Progenitor cell of endocrine pancreas (in vitro differentiated cells): ENCODE results near the gene CDH4. TPM values are rescaled to one million over a fixed set of nuclear protein-coding genes. Genes with fewer than 3 reads are reported as not detected.

Experiments
- DNase-seq: peaks from one replicate; pipeline ENCODE4 v3.0.0; 2021; ENCODE audit warnings: low spot score; ENCODE audit not compliant: unreplicated experiment
- H3K27ac Mint-ChIP-seq: 2 replicates; pipeline ENCODE4 v1.8.0; 2021; ENCODE audit warnings: mild to moderate bottlenecking, moderate library complexity, mixed read lengths
- H3K27me3 Mint-ChIP-seq: 2 replicates; pipeline ENCODE4 v1.8.0; 2021; ENCODE audit warnings: mixed read lengths
- H3K36me3 Mint-ChIP-seq: 2 replicates; pipeline ENCODE4 v1.8.0; 2022; ENCODE audit warnings: mixed read lengths; ENCODE audit not compliant: insufficient read depth
- H3K4me1 Mint-ChIP-seq: 2 replicates; pipeline ENCODE4 v1.8.0; 2021; ENCODE audit warnings: low read depth, mixed read lengths
- H3K4me3 Mint-ChIP-seq: 2 replicates; pipeline ENCODE4 v1.8.0; 2021; ENCODE audit warnings: low read depth, mild to moderate bottlenecking, moderate library complexity, mixed read lengths
- H3K9me3 Mint-ChIP-seq: 2 replicates; pipeline ENCODE4 v1.8.0; 2021; ENCODE audit warnings: low read depth, mixed read lengths
- CTCF ChIP-seq: fragments of 200-600 bp; sonication (generic); IDR thresholded peaks from one replicate; pipeline ENCODE4 v1.5.0; 2021; ENCODE audit warnings: antibody characterized with exemption, mild to moderate bottlenecking; ENCODE audit not compliant: unreplicated experiment
- total RNA-seq: library from RNA; stranded (reverse); gene quantifications from 2 replicates; pipeline ENCODE4 v1.2.1, GENCODE V29; 2021

Gene CDH4
- total RNA-seq, 1 donor from 2014 or later: 0.43 TPM

- Mint-ChIP-seq H3K27ac (no peak overlapping the region), H3K27me3 (peaks cover 38% of the 10 kb centered on the region), H3K36me3 (no peaks in the 10 kb centered on the region), H3K4me3 (no peak overlapping the region), H3K9me3 (peaks cover 14% of the 10 kb centered on the region), H3K4me1 (no peaks in the 10 kb centered on the region)
- DNase-seq: no peak
- no peak for TF ChIP-seq CTCF
These were observed 302.6 kb downstream of the CDH4 start for GRCh38 chr20:61554617-61555016.

- no peak overlapping the region for H3K4me3 Mint-ChIP-seq
- no peaks in the 10 kb centered on the region for H3K36me3 Mint-ChIP-seq
- DNase-seq: no peak
- peaks cover 14% of the 10 kb centered on the region for H3K9me3 Mint-ChIP-seq
- peaks cover 46% of the 10 kb centered on the region for H3K27me3 Mint-ChIP-seq
- H3K27ac Mint-ChIP-seq: no peak overlapping the region
- TF ChIP-seq CTCF: no peak
- peaks cover 2% of the 10 kb centered on the region for H3K4me1 Mint-ChIP-seq
These were observed 303.5 kb downstream of the CDH4 start for GRCh38 chr20:61555566-61555965.

GRCh38 chr20:61556111-61556510 lies 304.1 kb downstream of the CDH4 start:
- DNase-seq: no peak
- no peak for TF ChIP-seq CTCF
- Mint-ChIP-seq H3K27ac (no peak overlapping the region), H3K27me3 (peaks cover 46% of the 10 kb centered on the region), H3K36me3 (no peaks in the 10 kb centered on the region), H3K4me1 (peaks cover 2% of the 10 kb centered on the region), H3K9me3 (peaks cover 14% of the 10 kb centered on the region), H3K4me3 (no peak overlapping the region)

GRCh38 chr20:61556673-61557072 lies 304.6 kb downstream of the CDH4 start:
- Mint-ChIP-seq H3K27me3 (peaks cover 42% of the 10 kb centered on the region), H3K9me3 (peaks cover 10% of the 10 kb centered on the region), H3K36me3 (no peaks in the 10 kb centered on the region), H3K4me3 (no peak overlapping the region), H3K27ac (no peak overlapping the region), H3K4me1 (peaks cover 2% of the 10 kb centered on the region)
- no peak for DNase-seq
- no peak for TF ChIP-seq CTCF

- no peaks in the 10 kb centered on the region for H3K36me3 Mint-ChIP-seq
These were observed 305.6 kb downstream of the CDH4 start for GRCh38 chr20:61557621-61558020.

More at GRCh38 chr20:61557621-61558020, 305.6 kb downstream of the CDH4 start:
- no peak overlapping the region for H3K27ac Mint-ChIP-seq
- no peak for DNase-seq
- no peak for TF ChIP-seq CTCF
- peaks cover 2% of the 10 kb centered on the region for H3K4me1 Mint-ChIP-seq
- peaks cover 5% of the 10 kb centered on the region for H3K9me3 Mint-ChIP-seq
- H3K4me3 Mint-ChIP-seq: no peak overlapping the region
- H3K27me3 Mint-ChIP-seq: peaks cover 42% of the 10 kb centered on the region
